Caco-2 (cell line): ENCODE measurements around the gene PTGDR2. TPM values are rescaled to one million over a fixed set of nuclear protein-coding genes. Genes with fewer than 3 reads are reported as not detected.

ENCODE experiments used
- BruUV-seq: library from RNA; stranded (reverse); fragments of 400-500 nt; replicated peaks from 2 replicates; lab custom pipeline; 2021; lab: Mats Ljungman, UMichigan
- CTCF ChIA-PET: fragments of 300-600 bp; sonication (Branson Sonifier 250); formaldehyde crosslinking; loops from one replicate; lab custom pipeline; 2022; ENCODE audit warnings: antibody characterized with exemption; lab: Charles Lee
- POLR2A ChIA-PET: fragments of 300-600 bp; sonication (Branson Sonifier 250); formaldehyde crosslinking; loops from one replicate; lab custom pipeline; 2022; ENCODE audit warnings: antibody characterized with exemption; lab: Charles Lee
- DNase-seq, 2 experiments: peaks; one replicate each; pipeline versions ENCODE4 v3.0.0 to v3.0.0-alpha.2; 2020 to 2022
- H3K27me3 ChIP-seq: replicated peaks from 2 replicates; pipeline ENCODE4 v1.6.0; 2011; ENCODE audit warnings: low read length; ENCODE audit not compliant: control insufficient read depth, insufficient read depth
- H3K36me3 ChIP-seq: 2 replicates; pipeline ENCODE4 v1.5.1; 2011; ENCODE audit warnings: low read length; ENCODE audit not compliant: control insufficient read depth, insufficient read depth
- H3K4me1 ChIP-seq: fragments of 250-450 bp; sonication (Bioruptor Pico); 2 replicates; pipeline ENCODE4 v1.5.1; 2020; ENCODE audit warnings: mild to moderate bottlenecking
- H3K4me3 ChIP-seq: 2 replicates; pipeline ENCODE4 v1.5.1; 2011; ENCODE audit warnings: low read depth, mild to moderate bottlenecking, control low read depth, low read length
- H3K9me3 ChIP-seq: fragments of 250-450 bp; sonication (Bioruptor Pico); 2 replicates; pipeline ENCODE4 v1.5.1; 2020; ENCODE audit warnings: mild to moderate bottlenecking, moderate library complexity
- H3K27ac Mint-ChIP-seq: one replicate; pipeline ENCODE4 v1.8.0; 2022; ENCODE audit warnings: mixed read lengths; ENCODE audit not compliant: unreplicated experiment
- H3K27me3 Mint-ChIP-seq: one replicate; pipeline ENCODE4 v1.8.0; 2022; ENCODE audit warnings: mixed read lengths; ENCODE audit not compliant: insufficient read depth, unreplicated experiment
- H3K36me3 Mint-ChIP-seq: one replicate; pipeline ENCODE4 v1.8.0; 2022; ENCODE audit warnings: mild to moderate bottlenecking, mixed read lengths; ENCODE audit not compliant: insufficient read depth, unreplicated experiment
- H3K4me1 Mint-ChIP-seq: one replicate; pipeline ENCODE4 v1.8.0; 2022; ENCODE audit warnings: low read depth, mixed read lengths; ENCODE audit not compliant: unreplicated experiment
- H3K4me3 Mint-ChIP-seq: one replicate; pipeline ENCODE4 v1.8.0; 2022; ENCODE audit warnings: mild to moderate bottlenecking, moderate library complexity, mixed read lengths; ENCODE audit not compliant: unreplicated experiment
- H3K9me3 Mint-ChIP-seq: one replicate; pipeline ENCODE4 v1.8.0; 2022; ENCODE audit warnings: mixed read lengths; ENCODE audit not compliant: unreplicated experiment
- CTCF ChIP-seq, 2 experiments: fragments of 200-600 bp in 1 of 2; IDR thresholded peaks; 1 replicate in 1 of 2; 2 replicates in 1 of 2; pipeline versions ENCODE4 v1.5.1 to v1.8.0; 2011 to 2022; ENCODE audit warnings: antibody characterized with exemption in 1 of 2, control low read depth in 1 of 2, inconsistent platforms in 1 of 2, low read depth in 1 of 2, low read length in 1 of 2, mild to moderate bottlenecking in 1 of 2, moderate library complexity in 1 of 2; ENCODE audit not compliant: insufficient read depth in 1 of 2, severe bottlenecking in 1 of 2, unreplicated experiment in 1 of 2
- intact Hi-C: fragments of 100-400 bp; cut with micrococcal nuclease; formaldehyde crosslinking; loops from one replicate; pipeline ENCODE4 v1.10.0; 2022; ENCODE audit not compliant: unreplicated experiment
- total RNA-seq: library from RNA; stranded (reverse); gene quantifications from 2 replicates; pipeline ENCODE4 v1.2.3, GENCODE V29; 2022

Gene PTGDR2
- total RNA-seq, 1 experiment from 2014 or later = 0.09 TPM

- no peak for DNase-seq
- no peaks in the 10 kb centered on the region for H3K4me1 Mint-ChIP-seq
- Histone ChIP-seq H3K4me3 (no peak overlapping the region), H3K36me3 (no peaks in the 10 kb centered on the region), H3K4me1 (no peaks in the 10 kb centered on the region), H3K9me3 (no peaks in the 10 kb centered on the region), H3K27me3 (no peaks in the 10 kb centered on the region)
- ChIA-PET CTCF (interaction anchor here (0.7 kb wide), 1 partner anchor 19 kb away, joined by 3 read pairs; no protein-coding TSS in a partner anchor), POLR2A (no interaction called here)
- intact Hi-C loops = no loop called here
- BruUV-seq = no TSS peak
- no peaks in the 10 kb centered on the region for H3K36me3 Mint-ChIP-seq
- H3K9me3 Mint-ChIP-seq = no peaks in the 10 kb centered on the region
- H3K4me3 Mint-ChIP-seq = no peak overlapping the region
- no peak overlapping the region for H3K27ac Mint-ChIP-seq
- TF ChIP-seq CTCF (IDR thresholded peaks at IDR 0.05; ENCODE audit: insufficient read depth in 1 of 2, low read depth in 1 of 2, low read length in 1 of 2, severe bottlenecking in 1 of 2, unreplicated experiment in 1 of 2) = no peak
- no peaks in the 10 kb centered on the region for H3K27me3 Mint-ChIP-seq
Measured at GRCh38 chr11:60880643-60881282, 25.0 kb upstream of the PTGDR2 start.

- Histone ChIP-seq H3K36me3 (no peaks in the 10 kb centered on the region), H3K9me3 (no peaks in the 10 kb centered on the region), H3K4me1 (no peaks in the 10 kb centered on the region), H3K27me3 (no peaks in the 10 kb centered on the region), H3K4me3 (no peak overlapping the region)
- H3K27me3 Mint-ChIP-seq = no peaks in the 10 kb centered on the region
- H3K36me3 Mint-ChIP-seq = no peaks in the 10 kb centered on the region
- POLR2A ChIA-PET = no interaction called here
- no peak overlapping the region for H3K4me3 Mint-ChIP-seq
- CTCF ChIA-PET = interaction anchor here (0.7 kb wide), 1 partner anchor 19 kb away, joined by 3 read pairs; no protein-coding TSS in a partner anchor
- intact Hi-C loops = no loop called here
- no peak for DNase-seq
- no TSS peak for BruUV-seq
- no peak overlapping the region for H3K27ac Mint-ChIP-seq
- no peaks in the 10 kb centered on the region for H3K4me1 Mint-ChIP-seq
- no peaks in the 10 kb centered on the region for H3K9me3 Mint-ChIP-seq
- no peak for TF ChIP-seq CTCF (IDR thresholded peaks at IDR 0.05; ENCODE audit: insufficient read depth in 1 of 2, low read depth in 1 of 2, low read length in 1 of 2, severe bottlenecking in 1 of 2, unreplicated experiment in 1 of 2)
Measured at GRCh38 chr11:60879971-60880588, 24.3 kb upstream of the PTGDR2 start.

GRCh38 chr11:60879104-60879503, 23.4 kb upstream of the PTGDR2 start:
- Histone ChIP-seq H3K9me3 (no peaks in the 10 kb centered on the region), H3K36me3 (no peaks in the 10 kb centered on the region), H3K4me1 (no peaks in the 10 kb centered on the region), H3K4me3 (no peak overlapping the region), H3K27me3 (no peaks in the 10 kb centered on the region)
- no peak for TF ChIP-seq CTCF (IDR thresholded peaks at IDR 0.05; ENCODE audit: insufficient read depth in 1 of 2, low read depth in 1 of 2, low read length in 1 of 2, severe bottlenecking in 1 of 2, unreplicated experiment in 1 of 2)
- ChIA-PET CTCF (no interaction called here), POLR2A (no interaction called here)
- no peaks in the 10 kb centered on the region for H3K9me3 Mint-ChIP-seq
- H3K27ac Mint-ChIP-seq = no peak overlapping the region
- no peak for DNase-seq
- H3K4me3 Mint-ChIP-seq = no peak overlapping the region
- no peaks in the 10 kb centered on the region for H3K4me1 Mint-ChIP-seq
- no peaks in the 10 kb centered on the region for H3K36me3 Mint-ChIP-seq
- intact Hi-C loops = no loop called here
- BruUV-seq = no TSS peak
- H3K27me3 Mint-ChIP-seq = no peaks in the 10 kb centered on the region
